H1 (cell line): ENCODE measurements around the gene CXXC5. TPM values are rescaled to one million over a fixed set of nuclear protein-coding genes. Genes with fewer than 3 reads are reported as not detected.
A peak's percentile ranks its signal among the peaks of the same experiment; 100 is the strongest.

Experiments used
- CTCF ChIA-PET: fragments of 300-600 bp; sonication (Branson Sonifier 250); formaldehyde crosslinking; loops from one replicate; lab custom pipeline; 2021; ENCODE audit not compliant: partially characterized antibody; lab: Charles Lee
- POLR2A ChIA-PET: fragments of 300-600 bp; sonication (Branson Sonifier 250); formaldehyde crosslinking; loops from one replicate; lab custom pipeline; 2021; ENCODE audit warnings: inconsistent platforms; ENCODE audit not compliant: partially characterized antibody; lab: Charles Lee
- DNase-seq, 2 experiments: peaks; one replicate each; pipeline versions ENCODE4 v3.0.0 to v3.0.0-alpha.2; 2010 to 2022; ENCODE audit warnings: low spot score in 2 of 2, low read depth in 1 of 2, mixed read lengths in 1 of 2
- FAIRE-seq: peaks from 2 replicates; lab custom pipeline; 2011; peaks lifted over from hg19 to GRCh38; lab: Jason Lieb, UNC
- H2AFZ ChIP-seq: 2 replicates; pipeline ENCODE4 v1.8.1; 2012; ENCODE audit warnings: low read length, inconsistent platforms
- H2AK5ac ChIP-seq: 2 replicates; pipeline ENCODE4 v1.6.1; 2013; ENCODE audit warnings: low read depth, low read length
- H2BK120ac ChIP-seq: replicated peaks from 2 replicates; pipeline ENCODE3; 2013; ENCODE audit warnings: low read depth, low read length, inconsistent platforms
- H2BK12ac ChIP-seq: 2 replicates; pipeline ENCODE4 v1.6.1; 2013; ENCODE audit warnings: low read depth, low read length
- H2BK15ac ChIP-seq: 2 replicates; pipeline ENCODE4 v1.6.1; 2013; ENCODE audit warnings: low read length
- H2BK20ac ChIP-seq: 2 replicates; pipeline ENCODE4 v1.6.1; 2013; ENCODE audit warnings: low read length
- H2BK5ac ChIP-seq: 2 replicates; pipeline ENCODE4 v1.6.1; 2013; ENCODE audit warnings: low read depth, low read length
- H3K14ac ChIP-seq: 2 replicates; pipeline ENCODE4 v1.6.1; 2013; ENCODE audit warnings: inconsistent platforms; ENCODE audit not compliant: insufficient read length
- H3K18ac ChIP-seq: 2 replicates; pipeline ENCODE4 v1.6.1; 2013; ENCODE audit warnings: low read length; ENCODE audit errors: extremely low read depth
- H3K23ac ChIP-seq: 2 replicates; pipeline ENCODE4 v1.6.1; 2013; ENCODE audit warnings: inconsistent platforms; ENCODE audit not compliant: insufficient read length
- H3K23me2 ChIP-seq: 2 replicates; pipeline ENCODE4 v1.6.1; 2013; ENCODE audit warnings: low read depth, low read length
- H3K27ac ChIP-seq: 2 replicates; pipeline ENCODE4 v1.6.1; 2011; ENCODE audit warnings: low read depth, low read length, inconsistent platforms
- H3K27me3 ChIP-seq, 4 experiments: replicated peaks in 1 of 4; 1 replicate in 1 of 4; 2 replicates in 3 of 4; pipeline versions ENCODE4 v1.6.1 to v1.8.1; 2011 to 2013; ENCODE audit warnings: low read length in 3 of 4, mild to moderate bottlenecking in 3 of 4, inconsistent platforms in 2 of 4, mixed read lengths in 2 of 4, moderate library complexity in 1 of 4; ENCODE audit not compliant: control insufficient read depth in 3 of 4, insufficient read depth in 3 of 4; ENCODE audit errors: extremely low read depth in 1 of 4
- H3K36me3 ChIP-seq, 4 experiments: 2 replicates each; pipeline versions ENCODE4 v1.6.1 to v1.8.1; 2011 to 2013; ENCODE audit warnings: mild to moderate bottlenecking in 4 of 4, low read length in 3 of 4, moderate library complexity in 2 of 4, control low read depth in 1 of 4, inconsistent platforms in 1 of 4; ENCODE audit not compliant: insufficient read depth in 4 of 4, control insufficient read depth in 2 of 4
- H3K4ac ChIP-seq: replicated peaks from 2 replicates; pipeline ENCODE3; 2013; ENCODE audit warnings: low read length, low read depth, mixed read lengths, inconsistent platforms; ENCODE audit not compliant: insufficient read length
- H3K4me1 ChIP-seq, 4 experiments: replicated peaks in 1 of 4; 1 replicate in 1 of 4; 2 replicates in 3 of 4; pipeline versions ENCODE4 v1.6.1 to v1.8.1; 2011 to 2013; ENCODE audit warnings: low read length in 3 of 4, inconsistent platforms in 2 of 4, mixed read lengths in 1 of 4; ENCODE audit not compliant: insufficient read depth in 4 of 4, control insufficient read depth in 3 of 4
- H3K4me2 ChIP-seq, 2 experiments: 2 replicates each; pipeline versions ENCODE4 v1.6.1 to v1.8.1; 2011 to 2013; ENCODE audit warnings: low read depth in 2 of 2, low read length in 2 of 2, control low read depth in 1 of 2, inconsistent platforms in 1 of 2, mild to moderate bottlenecking in 1 of 2; ENCODE audit not compliant: insufficient read depth in 1 of 2
- H3K4me3 ChIP-seq, 4 experiments: fragments of 200-600, 300-600 bp in 1 of 4; sonication (generic), shearing (Covaris generic), sonication (Bioruptor Twin) in 1 of 4; 2 replicates each; pipeline versions ENCODE4 v1.5.1 to v1.8.1; 2011 to 2016; ENCODE audit warnings: low read length in 4 of 4, low read depth in 3 of 4, control low read depth in 2 of 4, inconsistent platforms in 2 of 4, mild to moderate bottlenecking in 2 of 4, mixed read lengths in 1 of 4, moderate library complexity in 1 of 4; ENCODE audit not compliant: insufficient read depth in 2 of 4; ENCODE audit errors: extremely low read depth in 1 of 4
- H3K56ac ChIP-seq: replicated peaks from 2 replicates; pipeline ENCODE3; 2013; ENCODE audit warnings: low read depth, mild to moderate bottlenecking, mixed read lengths, low read length, inconsistent platforms; ENCODE audit not compliant: insufficient read length
- H3K79me1 ChIP-seq: 2 replicates; pipeline ENCODE4 v1.6.1; 2013; ENCODE audit warnings: low read depth, low read length, control low read depth
- H3K79me2 ChIP-seq, 2 experiments: 2 replicates each; pipeline versions ENCODE4 v1.6.1 to v1.8.1; 2012 to 2013; ENCODE audit warnings: low read length in 2 of 2, mild to moderate bottlenecking in 2 of 2, inconsistent platforms in 1 of 2; ENCODE audit not compliant: insufficient read depth in 2 of 2, control insufficient read depth in 1 of 2
- H3K9ac ChIP-seq, 4 experiments: replicated peaks in 1 of 4; 1 replicate in 1 of 4; 2 replicates in 3 of 4; pipeline versions ENCODE4 v1.6.1 to v1.8.1; 2011 to 2013; ENCODE audit warnings: low read depth in 3 of 4, low read length in 3 of 4, control low read depth in 2 of 4, mild to moderate bottlenecking in 2 of 4, moderate library complexity in 2 of 4, inconsistent platforms in 1 of 4; ENCODE audit errors: extremely low read depth in 1 of 4
- H3K9me3 ChIP-seq, 2 experiments: 2 replicates each; pipeline versions ENCODE4 v1.6.1 to v1.8.1; 2012 to 2013; ENCODE audit warnings: mild to moderate bottlenecking in 2 of 2, moderate library complexity in 2 of 2, control low read depth in 1 of 2, inconsistent platforms in 1 of 2, low read depth in 1 of 2, low read length in 1 of 2, mixed read lengths in 1 of 2; ENCODE audit not compliant: insufficient read depth in 2 of 2
- H4K20me1 ChIP-seq, 2 experiments: replicated peaks in 1 of 2; 2 replicates each; pipeline versions ENCODE3 to v1.8.1; 2011 to 2013; ENCODE audit warnings: inconsistent platforms in 2 of 2, low read length in 2 of 2, mild to moderate bottlenecking in 1 of 2; ENCODE audit not compliant: insufficient read depth in 2 of 2, control insufficient read depth in 1 of 2
- H4K5ac ChIP-seq: 2 replicates; pipeline ENCODE4 v1.6.1; 2013; ENCODE audit warnings: low read length, low read depth, mixed read lengths, inconsistent platforms; ENCODE audit not compliant: insufficient read length
- H4K8ac ChIP-seq: 2 replicates; pipeline ENCODE4 v1.8.0; 2013; ENCODE audit warnings: mild to moderate bottlenecking, moderate library complexity, low read length, inconsistent platforms; ENCODE audit not compliant: insufficient read depth; ENCODE audit errors: extremely low read depth
- H4K91ac ChIP-seq: replicated peaks from 2 replicates; pipeline ENCODE3; 2013; ENCODE audit warnings: low read length, mixed read lengths, inconsistent platforms; ENCODE audit not compliant: insufficient read length
- POLR2AphosphoS5 ChIP-seq: IDR thresholded peaks from 2 replicates; pipeline ENCODE4 v1.6.1; 2011; ENCODE audit warnings: low read depth, low read length
- SIRT6 ChIP-seq: IDR thresholded peaks from one replicate; pipeline ENCODE4 v1.7.1; 2012; ENCODE audit warnings: low read length, inconsistent platforms
- SP2 ChIP-seq: IDR thresholded peaks from 2 replicates; pipeline ENCODE4 v1.6.1; 2012; ENCODE audit warnings: mild to moderate bottlenecking, low read length, inconsistent platforms
- SP4 ChIP-seq: IDR thresholded peaks from 2 replicates; pipeline ENCODE4 v1.6.1; 2012; ENCODE audit warnings: low read length, inconsistent platforms
- TAF7 ChIP-seq: optimal IDR thresholded peaks from 2 replicates; pipeline ENCODE3; 2011; ENCODE audit warnings: low read depth, mild to moderate bottlenecking, inconsistent platforms, low read length, moderate library complexity, borderline replicate concordance
- WGBS, 2 experiments: shearing (Covaris generic) in 1 of 2; methylation state at CpG; one replicate each; pipeline versions ENCODE4 v1.1.6 to v1.1.7; 2013 to 2015; ENCODE audit warnings: low lambda C conversion rate in 2 of 2, mixed read lengths in 2 of 2, inconsistent platforms in 1 of 2, low coverage in 1 of 2, missing lambda C conversion rate in 1 of 2; ENCODE audit not compliant: insufficient replicate concordance in 2 of 2, insufficient coverage in 1 of 2, insufficient read length in 1 of 2; ENCODE audit errors: extremely low coverage in 1 of 2, missing lambda C conversion rate in 1 of 2; 5-methylcytosine and 5-hydroxymethylcytosine counted together
- polyA plus RNA-seq, 7 experiments: library from polyadenylated mRNA; depleted of rRNA in 3 of 7; stranded (reverse) in 5 of 7; unstranded in 2 of 7; fragments of >200 nt in 5 of 7; fragments of 200-250 nt in 2 of 7; gene quantifications; 1 replicate in 5 of 7; 2 replicates in 1 of 7; 4 replicates in 1 of 7; pipeline versions ENCODE4 v1.2.1 to v1.2.3, GENCODE V29; 2011 to 2013; ENCODE audit warnings: missing spikeins in 2 of 7, mixed read lengths in 2 of 7
- total RNA-seq: library from RNA; stranded (reverse); fragmentation: NEBNext Ultra II Directional; extraction: Animal tissue kit (Norgen Biotek cat#: 25700); gene quantifications from 2 replicates; pipeline ENCODE4 v1.2.1, GENCODE V29; 2021

CXXC5 gene
- total and polyA plus RNA-seq, 2 of the 8 experiments (the other 6 are each of a cell fraction or from before 2014, with no cell fraction given), result 61.4 to 74.0 TPM

- Histone ChIP-seq H3K14ac (no peak overlapping the region), H2AK5ac (peak overlapping the region; percentile 92), H2BK20ac (peak overlapping the region; percentile 91), H3K27ac (no peak overlapping the region), H2BK15ac (peak overlapping the region; percentile 89; the same call in 1 of the 2 replicates), H3K56ac (no peak overlapping the region), H3K79me2 (peaks cover 0 to 4% of the 10 kb centered on the region in 2 experiments; a peak in 1 of 4 replicates), H4K5ac (no peak overlapping the region), H3K27me3 (peaks cover 0 to 20% (median 17%) of the 10 kb centered on the region in 4 experiments; a peak in 6 of 7 replicates), H3K23me2 (peaks cover 6% of the 10 kb centered on the region), H3K79me1 (no peaks in the 10 kb centered on the region; the same call in 1 of the 2 replicates), H2BK12ac (peak overlapping the region; percentile 32; the same call in 1 of the 2 replicates), H3K36me3 (no peaks in the 10 kb centered on the region), H4K8ac (no peak overlapping the region), H3K18ac (peak overlapping the region; percentile 44), H3K4me3 (no peak overlapping the region), H3K9me3 (no peaks in the 10 kb centered on the region), H3K23ac (no peak overlapping the region), H3K4me2 (peak overlapping the region in 1 of 2 experiments; percentile 6; a peak in 1 of 4 replicates), H2BK120ac (no peak overlapping the region), H3K4ac (no peak overlapping the region), H2AFZ (no peak overlapping the region), H3K4me1 (peaks cover 20 to 63% (median 51%) of the 10 kb centered on the region in 4 experiments), H4K91ac (peak overlapping the region; percentile 85), H3K9ac (no peak overlapping the region), H2BK5ac (peak overlapping the region; percentile 76; the same call in 1 of the 2 replicates), H4K20me1 (peaks cover 0 to 8% of the 10 kb centered on the region in 2 experiments)
- ChIA-PET POLR2A (interaction anchor here (1.0 to 9.8 kb wide), 7 partner anchors 8 to 55 kb away, joined by 3 to 212 read pairs (median 5); partner anchors contain the start of gene CXXC5), CTCF (interaction anchor here (0.8 to 20.3 kb wide), 8 partner anchors 6 to 131 kb away, joined by 3 to 385 read pairs (median 156); partner anchors contain the start of gene CXXC5)
- DNase-seq (peak in 1 of 2 experiments; percentile 50), FAIRE-seq (no peak)
- WGBS, 2 experiments, result 88% methylated on average over 6 of the region's 6 CpGs; no CpG with 5 or more reads in 1 of the 2 experiments
- TF ChIP-seq SIRT6, result no peak
- no peak for TF ChIP-seq POLR2AphosphoS5
- no peak for TF ChIP-seq SP2
- TF ChIP-seq TAF7, result no peak
- TF ChIP-seq SP4, result no peak
Observed at GRCh38 chr5:139641116-139642080, 6.8 kb upstream of the CXXC5 start.
